Activated T-helper 2 cell treated with anti-CD3 and anti-CD28 coated beads, Interferon-gamma antibody, Interleukin-2, Interleukin-4, amounts not matched to agents 10 μg/mL and 5 μg/mL and 100 μg/mL, durations not matched to agents 14 hours and 24 hours and 36 hours (primary cell): ENCODE measurements around the gene DOCK4. TPM values are rescaled to one million over a fixed set of nuclear protein-coding genes. Genes with fewer than 3 reads are reported as not detected.
"Not testable (repeated sequence)": the region's sequence is repeated elsewhere in the genome, so short reads cannot be mapped to it uniquely, and the experiment has no call there.

Experiments used
- DNase-seq: peaks from one replicate; pipeline ENCODE4 v3.0.0; 2021; ENCODE audit warnings: low spot score
- H3K27ac Mint-ChIP-seq: one replicate; pipeline ENCODE4 v1.8.0; 2021; ENCODE audit warnings: mixed read lengths
- H3K27me3 Mint-ChIP-seq: one replicate; pipeline ENCODE4 v1.8.0; 2021; ENCODE audit warnings: low read depth, mixed read lengths
- H3K36me3 Mint-ChIP-seq: one replicate; pipeline ENCODE4 v1.8.0; 2021; ENCODE audit warnings: low read depth, mixed read lengths
- H3K4me1 Mint-ChIP-seq: one replicate; pipeline ENCODE4 v1.8.0; 2021; ENCODE audit warnings: low read depth, mixed read lengths
- H3K4me3 Mint-ChIP-seq: one replicate; pipeline ENCODE4 v1.8.0; 2021; ENCODE audit warnings: low read depth, mild to moderate bottlenecking, moderate library complexity, mixed read lengths
- H3K9me3 Mint-ChIP-seq: one replicate; pipeline ENCODE4 v1.8.0; 2021; ENCODE audit warnings: mixed read lengths
- intact Hi-C: fragments of 100-400 bp; cut with micrococcal nuclease; formaldehyde crosslinking; loops from one replicate; pipeline ENCODE4 v1.15.1; 2023
- total RNA-seq: library from RNA; stranded (reverse); gene quantifications from 2 replicates; pipeline ENCODE4 v1.2.3, GENCODE V29; 2022

DOCK4 gene
- total RNA-seq, 1 donor from 2014 or later: 0.41 TPM

DNA sequence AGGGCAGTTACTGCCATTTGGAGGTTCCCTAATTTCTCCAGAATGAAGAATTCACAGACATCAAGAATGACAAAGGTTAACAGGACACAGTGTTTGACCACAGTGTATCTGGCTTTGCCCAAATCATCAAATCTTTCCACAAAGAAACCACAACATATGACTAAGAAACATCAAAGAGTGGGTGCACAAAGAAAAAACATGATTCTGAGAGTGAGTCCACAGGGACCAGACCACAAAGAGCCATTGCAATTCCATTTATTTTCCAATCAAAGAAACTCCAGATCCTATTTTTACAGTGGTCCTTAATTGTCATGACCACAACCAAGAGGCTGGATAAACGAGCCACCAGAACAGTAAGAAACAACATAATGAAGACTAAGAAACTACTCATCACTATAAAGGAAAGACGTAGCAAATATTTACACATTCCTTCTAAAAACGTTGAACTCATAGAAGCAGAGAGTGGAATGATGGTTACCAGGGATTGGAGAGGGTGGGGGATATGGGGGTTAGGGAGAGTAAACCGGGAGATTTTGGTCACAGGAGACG, 286.5 kb downstream of the DOCK4 start:
- Mint-ChIP-seq H3K36me3 (no peaks in the 10 kb centered on the region), H3K4me1 (no peaks in the 10 kb centered on the region), H3K27ac (no peak overlapping the region), H3K27me3 (peaks cover 2% of the 10 kb centered on the region), H3K4me3 (no peak overlapping the region), H3K9me3 (no peaks in the 10 kb centered on the region)
- no peak for DNase-seq
- intact Hi-C loops: no loop called here

DNA sequence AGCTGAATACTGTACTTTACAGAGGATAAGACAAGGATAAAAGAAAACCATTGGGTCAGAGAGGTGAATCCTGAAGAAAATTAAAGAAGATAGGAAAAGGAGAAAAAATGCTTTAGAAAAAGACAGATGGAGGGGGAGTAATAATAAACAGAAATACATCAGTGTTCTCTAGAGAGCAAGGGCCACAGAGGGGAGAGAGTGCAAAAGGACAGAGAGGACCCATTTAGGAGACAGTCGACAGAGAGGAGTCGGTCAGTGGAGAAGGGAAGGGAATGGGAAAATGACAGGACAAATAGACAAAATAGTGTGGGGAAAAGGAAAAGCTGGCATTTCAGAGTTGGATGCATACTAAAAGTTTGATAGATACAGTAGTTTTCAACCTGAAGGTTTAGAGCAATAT, 287.0 kb downstream of the DOCK4 start:
- Mint-ChIP-seq H3K9me3 (no peaks in the 10 kb centered on the region), H3K4me3 (no peak overlapping the region), H3K27ac (no peak overlapping the region), H3K36me3 (no peaks in the 10 kb centered on the region), H3K4me1 (no peaks in the 10 kb centered on the region), H3K27me3 (peaks cover 2% of the 10 kb centered on the region)
- intact Hi-C loops: no loop called here
- no peak for DNase-seq

DNA sequence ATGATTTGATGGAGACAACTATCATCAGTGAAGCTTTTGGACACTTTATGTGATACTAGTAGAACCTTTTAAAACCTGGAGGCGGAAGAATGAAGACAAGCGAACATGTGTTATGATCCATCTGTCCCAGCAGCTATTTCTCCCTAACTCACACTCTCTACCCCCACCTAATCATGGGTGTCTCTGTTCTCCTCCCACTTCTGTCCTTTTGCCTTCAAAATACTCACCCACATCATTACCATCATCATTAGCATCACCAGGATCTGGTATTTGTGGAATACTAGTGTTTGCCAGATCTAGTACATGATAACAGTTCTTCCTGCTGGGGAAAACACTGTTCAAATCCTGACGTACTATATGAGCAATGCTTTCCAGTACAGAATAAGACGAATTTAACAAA, 287.7 kb downstream of the DOCK4 start:
- Mint-ChIP-seq H3K4me1 (no peaks in the 10 kb centered on the region), H3K27me3 (peaks cover 2% of the 10 kb centered on the region), H3K9me3 (no peaks in the 10 kb centered on the region), H3K4me3 (no peak overlapping the region), H3K36me3 (no peaks in the 10 kb centered on the region), H3K27ac (no peak overlapping the region)
- no peak for DNase-seq
- intact Hi-C loops: no loop called here

DNA sequence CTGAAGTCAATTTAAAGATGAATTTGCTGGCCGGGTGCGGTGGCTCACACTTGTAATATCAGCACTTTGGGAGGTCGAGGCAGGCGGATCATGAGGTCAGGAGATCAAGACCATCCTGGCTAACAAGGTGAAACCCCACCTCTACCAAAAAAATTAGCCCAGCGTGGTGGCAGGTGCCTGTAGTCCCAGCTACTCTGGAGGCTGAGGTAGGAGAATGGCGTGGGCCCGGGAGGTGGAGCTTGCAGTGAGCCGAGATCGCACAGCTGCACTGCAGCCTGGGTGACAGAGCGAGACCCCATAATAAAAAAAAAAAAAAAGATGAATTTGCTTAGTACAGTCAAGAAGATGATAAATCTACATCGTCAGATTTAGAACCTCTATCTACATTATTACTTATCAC, 288.8 kb downstream of the DOCK4 start:
- H3K27me3 Mint-ChIP-seq, H3K27ac Mint-ChIP-seq, H3K4me3 Mint-ChIP-seq, H3K9me3 Mint-ChIP-seq, H3K36me3 Mint-ChIP-seq, DNase-seq, intact Hi-C loops, H3K4me1 Mint-ChIP-seq: not testable (repeated sequence)

DNA sequence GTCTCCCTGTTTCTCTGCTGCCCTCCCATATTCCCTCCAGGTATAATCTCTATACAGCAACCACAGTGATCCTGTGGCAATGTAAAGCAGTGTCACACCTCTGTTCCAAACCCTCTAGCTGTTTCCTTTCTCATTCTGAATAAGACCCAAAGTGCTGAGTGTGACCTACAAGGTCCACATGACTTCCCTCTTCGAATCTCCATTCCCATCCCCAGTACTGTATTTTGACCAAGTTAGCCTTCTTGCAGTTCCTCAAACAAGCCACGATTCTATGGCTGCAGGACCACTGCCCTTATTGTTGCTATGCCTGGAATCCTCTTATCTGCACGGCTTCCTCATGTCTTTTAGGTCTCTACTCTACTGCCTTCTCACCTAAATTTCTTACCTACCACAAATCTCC, 291.9 kb downstream of the DOCK4 start:
- Mint-ChIP-seq H3K9me3 (no peaks in the 10 kb centered on the region), H3K27ac (no peak overlapping the region), H3K4me3 (no peak overlapping the region), H3K4me1 (no peaks in the 10 kb centered on the region), H3K36me3 (no peaks in the 10 kb centered on the region), H3K27me3 (no peaks in the 10 kb centered on the region)
- DNase-seq: no peak
- intact Hi-C loops: no loop called here

DNA sequence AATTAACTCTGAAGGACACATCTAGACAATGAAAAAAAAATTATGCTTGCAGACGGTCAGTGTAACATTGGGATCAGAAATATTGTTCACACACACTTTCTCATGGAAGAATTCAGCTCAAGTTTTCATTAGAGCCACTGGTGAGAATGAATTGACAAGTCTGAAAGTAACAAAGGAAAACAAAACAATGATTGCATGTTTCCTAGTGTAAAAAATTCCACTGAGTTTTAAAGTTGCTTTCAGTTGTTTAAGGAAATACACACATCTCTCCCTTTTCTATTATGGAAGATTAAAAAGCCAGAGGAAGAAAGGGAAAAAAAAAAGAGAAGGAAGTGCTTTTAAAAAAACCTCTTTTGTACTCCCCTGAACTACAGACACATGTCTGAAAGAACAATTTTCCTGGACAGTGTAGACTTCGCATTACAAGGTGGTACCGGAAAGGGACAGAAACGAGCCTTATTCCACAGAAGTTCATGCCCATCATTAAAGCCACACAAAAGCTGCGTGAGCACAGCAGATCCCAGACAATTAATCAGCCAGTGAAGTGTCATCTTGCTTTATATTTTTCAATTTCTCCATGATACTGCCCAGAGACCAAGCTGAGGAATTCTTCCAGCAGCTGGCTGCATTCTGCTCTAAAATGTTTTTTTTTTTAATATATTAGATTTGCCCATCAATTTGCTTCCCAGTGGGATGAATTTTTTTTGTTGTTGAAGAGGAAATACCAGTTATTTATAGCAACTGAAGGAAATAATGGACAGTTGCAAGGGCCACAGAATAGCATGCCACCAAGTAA, 294.8 kb downstream of the DOCK4 start:
- no peaks in the 10 kb centered on the region for H3K4me1 Mint-ChIP-seq
- H3K36me3 Mint-ChIP-seq: no peaks in the 10 kb centered on the region
- DNase-seq: no peak
- no peaks in the 10 kb centered on the region for H3K27me3 Mint-ChIP-seq
- no peaks in the 10 kb centered on the region for H3K9me3 Mint-ChIP-seq
- intact Hi-C loops: no loop called here
- H3K27ac Mint-ChIP-seq: no peak overlapping the region
- H3K4me3 Mint-ChIP-seq: no peak overlapping the region

DNA sequence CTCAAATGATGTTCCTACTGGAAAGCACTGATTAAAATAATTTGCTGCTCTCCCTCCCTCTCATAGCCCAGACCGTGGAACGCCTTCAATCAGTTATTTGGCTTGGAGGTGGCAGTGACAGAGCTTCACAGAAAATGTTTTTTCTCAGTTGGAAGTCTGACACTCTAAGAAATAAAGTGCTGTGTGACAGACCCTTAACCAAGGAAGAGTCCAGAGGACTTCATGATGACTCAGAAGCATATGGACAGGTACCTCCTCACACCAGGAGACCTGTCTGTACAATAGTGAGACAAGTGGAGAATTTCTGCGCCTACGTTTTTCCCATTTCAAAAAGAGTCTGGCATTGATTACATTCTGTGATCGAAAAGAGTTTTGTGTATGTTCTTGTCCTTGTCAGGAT, 295.5 kb downstream of the DOCK4 start:
- no peaks in the 10 kb centered on the region for H3K9me3 Mint-ChIP-seq
- no peak overlapping the region for H3K4me3 Mint-ChIP-seq
- H3K4me1 Mint-ChIP-seq: no peaks in the 10 kb centered on the region
- no peak for DNase-seq
- H3K27ac Mint-ChIP-seq: no peak overlapping the region
- intact Hi-C loops: no loop called here
- no peaks in the 10 kb centered on the region for H3K36me3 Mint-ChIP-seq
- H3K27me3 Mint-ChIP-seq: no peaks in the 10 kb centered on the region

DNA sequence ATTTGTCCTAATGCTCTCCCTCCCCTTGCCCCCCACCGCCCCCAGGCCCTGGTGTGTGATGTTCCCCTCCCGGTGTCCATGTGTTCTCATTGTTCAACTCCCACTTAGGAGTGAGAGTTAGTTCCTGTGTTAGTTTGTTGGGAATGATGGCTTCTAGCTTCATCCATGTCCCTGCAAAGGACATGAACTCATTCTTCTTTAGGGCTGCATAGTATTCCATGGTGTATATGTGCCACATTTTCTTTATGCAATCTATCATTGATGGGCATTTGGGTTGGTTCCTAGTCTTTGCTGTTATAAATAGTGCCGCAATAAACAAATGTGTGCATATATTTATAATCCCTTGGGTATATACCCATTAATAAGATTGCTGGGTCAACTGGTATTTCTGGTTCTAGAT, 297.5 kb downstream of the DOCK4 start:
- intact Hi-C loops, H3K36me3 Mint-ChIP-seq, DNase-seq, H3K4me3 Mint-ChIP-seq, H3K9me3 Mint-ChIP-seq, H3K4me1 Mint-ChIP-seq, H3K27me3 Mint-ChIP-seq, H3K27ac Mint-ChIP-seq: not testable (repeated sequence)

DNA sequence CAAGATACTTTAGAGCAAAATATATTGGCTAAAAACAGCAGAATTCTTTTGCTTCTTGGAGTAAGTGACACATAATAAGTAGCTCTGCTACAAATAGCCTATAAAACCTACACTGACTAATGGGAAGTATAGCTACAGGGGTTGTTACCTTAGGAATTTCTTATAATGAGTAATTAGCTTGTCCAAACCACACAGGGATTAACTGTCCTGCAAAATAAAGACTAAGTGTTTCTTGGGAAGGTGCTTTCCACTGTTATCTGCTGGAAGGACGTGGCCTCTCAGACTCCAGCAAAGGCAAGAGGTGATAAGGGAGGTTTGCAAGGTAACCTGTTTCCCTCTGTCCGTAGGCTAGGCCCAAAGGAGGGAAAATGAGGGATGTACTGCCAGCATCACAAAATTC, 302.4 kb downstream of the DOCK4 start:
- H3K4me3 Mint-ChIP-seq: no peak overlapping the region
- no peaks in the 10 kb centered on the region for H3K9me3 Mint-ChIP-seq
- no peak for DNase-seq
- H3K27me3 Mint-ChIP-seq: no peaks in the 10 kb centered on the region
- H3K36me3 Mint-ChIP-seq: no peaks in the 10 kb centered on the region
- intact Hi-C loops: no loop called here
- H3K4me1 Mint-ChIP-seq: no peaks in the 10 kb centered on the region
- no peak overlapping the region for H3K27ac Mint-ChIP-seq

DNA sequence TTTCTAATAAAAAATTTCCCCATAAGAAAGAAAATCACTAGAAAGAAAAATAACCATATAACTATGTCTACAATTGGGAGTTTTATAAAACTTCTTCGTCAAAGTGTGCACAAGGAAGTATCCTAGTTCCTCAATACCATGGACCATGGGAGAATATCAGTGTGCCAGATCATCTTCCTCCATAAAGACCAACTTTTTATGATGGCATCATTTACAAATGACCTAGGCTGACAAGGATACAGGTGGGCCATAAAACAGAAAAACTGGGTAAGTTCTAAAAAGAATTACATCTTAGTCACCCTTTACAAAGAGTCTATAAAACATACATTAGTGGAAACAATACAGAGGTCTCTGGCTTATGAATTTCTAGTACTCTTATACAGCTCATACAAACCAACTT, 303.2 kb downstream of the DOCK4 start:
- H3K27ac Mint-ChIP-seq: no peak overlapping the region
- H3K9me3 Mint-ChIP-seq: no peaks in the 10 kb centered on the region
- intact Hi-C loops: no loop called here
- no peaks in the 10 kb centered on the region for H3K4me1 Mint-ChIP-seq
- H3K36me3 Mint-ChIP-seq: no peaks in the 10 kb centered on the region
- DNase-seq: no peak
- H3K4me3 Mint-ChIP-seq: no peak overlapping the region
- no peaks in the 10 kb centered on the region for H3K27me3 Mint-ChIP-seq

DNA sequence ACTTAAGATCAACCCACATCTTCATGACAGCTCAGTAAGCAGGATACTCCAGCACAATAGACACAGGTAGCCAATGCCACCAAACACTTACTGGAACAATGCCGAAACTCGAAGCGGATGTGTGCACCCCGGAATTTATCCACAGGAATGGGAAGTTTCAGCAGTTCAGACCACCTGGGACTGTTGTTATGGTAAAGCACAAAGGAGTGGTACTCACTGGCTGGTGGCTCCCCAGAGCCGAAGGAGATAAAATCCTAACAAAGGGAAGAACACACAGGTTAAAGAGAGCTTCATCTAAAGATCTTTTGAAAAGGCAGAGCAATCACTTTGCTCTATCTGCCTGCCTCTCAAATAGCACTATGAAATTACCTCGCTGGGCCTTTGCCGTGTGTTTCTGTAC, 305.9 kb downstream of the DOCK4 start:
- no peaks in the 10 kb centered on the region for H3K36me3 Mint-ChIP-seq
- intact Hi-C loops: no loop called here
- H3K4me1 Mint-ChIP-seq: no peaks in the 10 kb centered on the region
- no peaks in the 10 kb centered on the region for H3K9me3 Mint-ChIP-seq
- DNase-seq: no peak
- H3K27ac Mint-ChIP-seq: no peak overlapping the region
- H3K4me3 Mint-ChIP-seq: no peak overlapping the region
- H3K27me3 Mint-ChIP-seq: no peaks in the 10 kb centered on the region

DNA sequence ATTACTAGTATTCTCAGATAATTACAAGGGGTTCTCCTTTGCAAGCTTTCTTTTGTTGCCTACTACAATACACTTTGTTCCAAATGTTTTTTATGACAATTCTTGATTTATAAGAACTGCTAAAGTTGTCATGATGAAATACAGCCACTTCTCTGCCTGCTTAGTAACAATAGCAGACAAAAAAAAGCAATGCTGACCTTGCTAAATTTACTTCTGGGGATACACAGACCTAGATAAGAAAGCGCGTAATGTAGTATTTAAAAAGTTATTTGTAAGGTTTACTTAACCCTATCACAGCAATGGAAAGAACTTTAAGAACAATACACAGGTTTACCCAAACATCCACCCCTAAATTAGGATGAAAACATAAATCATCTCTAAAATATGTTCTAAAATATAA, 311.1 kb downstream of the DOCK4 start:
- DNase-seq: no peak
- no peaks in the 10 kb centered on the region for H3K36me3 Mint-ChIP-seq
- no peak overlapping the region for H3K4me3 Mint-ChIP-seq
- no peaks in the 10 kb centered on the region for H3K27me3 Mint-ChIP-seq
- H3K9me3 Mint-ChIP-seq: no peaks in the 10 kb centered on the region
- intact Hi-C loops: no loop called here
- no peaks in the 10 kb centered on the region for H3K4me1 Mint-ChIP-seq
- H3K27ac Mint-ChIP-seq: no peak overlapping the region

DNA sequence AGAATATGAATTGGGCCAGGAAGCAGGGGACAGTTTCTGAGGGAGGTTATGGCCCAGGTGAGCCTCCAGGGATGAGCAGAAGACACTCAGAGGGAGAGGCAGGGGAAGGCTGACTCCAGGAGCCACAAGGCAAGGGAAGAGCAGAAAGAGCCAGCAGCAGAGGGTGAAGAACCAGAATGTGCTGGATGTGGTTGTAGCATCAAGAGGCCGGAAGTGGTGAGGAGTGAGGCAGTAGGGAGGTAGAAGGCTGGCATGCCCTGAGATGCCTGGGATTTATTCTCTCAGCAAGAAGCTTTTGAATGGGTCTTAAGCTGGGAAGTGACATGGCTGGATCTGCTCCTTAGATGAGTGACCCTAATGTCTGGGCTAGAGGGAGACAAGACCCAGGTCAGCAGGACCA, 311.7 kb downstream of the DOCK4 start:
- no peaks in the 10 kb centered on the region for H3K27me3 Mint-ChIP-seq
- intact Hi-C loops: no loop called here
- H3K27ac Mint-ChIP-seq: no peak overlapping the region
- no peaks in the 10 kb centered on the region for H3K36me3 Mint-ChIP-seq
- no peaks in the 10 kb centered on the region for H3K9me3 Mint-ChIP-seq
- no peak overlapping the region for H3K4me3 Mint-ChIP-seq
- DNase-seq: no peak
- H3K4me1 Mint-ChIP-seq: no peaks in the 10 kb centered on the region

DNA sequence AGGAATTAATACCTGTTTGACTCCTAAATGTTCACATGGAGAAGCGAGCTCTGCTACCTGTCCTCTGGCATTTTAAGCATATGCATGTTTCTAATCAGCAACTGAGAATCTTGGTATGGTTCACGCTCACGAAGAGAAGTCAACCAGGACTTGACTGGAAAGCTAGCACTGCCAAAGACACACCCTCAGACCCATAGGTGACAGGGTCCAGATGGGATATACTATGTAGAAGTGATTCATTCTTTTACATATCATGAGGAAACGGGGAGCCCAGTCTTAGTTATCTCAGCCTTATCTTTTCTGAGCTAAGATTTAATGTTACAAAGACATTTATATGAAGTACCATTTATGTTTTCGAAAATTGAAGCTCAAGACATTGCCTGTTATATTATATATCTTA, 313.0 kb downstream of the DOCK4 start:
- Mint-ChIP-seq H3K9me3 (no peaks in the 10 kb centered on the region), H3K4me1 (no peaks in the 10 kb centered on the region), H3K36me3 (no peaks in the 10 kb centered on the region)

More for the DNA sequence above, 313.0 kb downstream of the DOCK4 start:
- no peak overlapping the region for H3K27ac Mint-ChIP-seq
- intact Hi-C loops: no loop called here
- DNase-seq: no peak
- H3K27me3 Mint-ChIP-seq: no peaks in the 10 kb centered on the region
- no peak overlapping the region for H3K4me3 Mint-ChIP-seq
